Posterior cingulate gyrus (tissue), 11 donors: ENCODE measurements around the gene SLK.

Experiments
- DNase-seq, 10 donors: peaks; one replicate each; pipeline versions ENCODE4 v3.0.0 to v3.0.0-alpha.2; 2020 to 2021; ENCODE audit warnings: mixed read lengths in 3 of 10
- intact Hi-C: fragments of 100-400 bp; cut with DNase I; formaldehyde crosslinking; loops from one replicate; pipeline ENCODE4 v1.15.1; 2023

SLK gene

DNA sequence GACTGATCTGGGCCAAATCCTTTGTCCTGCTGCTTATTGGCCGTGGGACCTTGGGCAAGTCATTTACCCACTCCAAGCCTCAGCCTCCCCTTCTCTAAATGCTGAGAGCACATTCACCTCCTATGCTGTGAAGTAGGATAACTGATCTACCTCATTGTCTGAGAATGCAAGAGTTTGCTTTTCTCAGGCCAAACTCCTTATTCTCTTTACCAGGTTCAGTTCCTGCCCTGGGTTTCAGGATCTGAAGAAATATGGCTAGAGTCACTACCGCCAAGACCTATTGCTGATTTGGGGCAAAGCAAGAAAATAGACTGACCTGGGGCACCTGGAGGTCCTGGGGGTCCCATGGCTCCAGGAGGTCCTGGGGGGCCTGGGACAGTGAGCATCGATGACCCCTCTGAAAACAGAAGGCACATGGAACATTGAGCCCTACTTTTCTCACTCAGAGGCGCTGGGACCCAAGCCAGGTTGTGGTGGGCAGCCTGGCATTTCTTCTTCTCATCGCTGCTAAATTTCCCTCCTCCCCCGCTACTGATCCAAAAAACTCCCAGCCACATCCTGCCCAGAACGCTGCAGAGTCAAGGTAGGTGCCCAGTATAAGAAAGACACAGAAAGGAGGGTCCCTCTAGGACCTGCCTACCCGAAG lies 76.4 kb downstream of the SLK start:
- no peak for DNase-seq
- intact Hi-C loops: no loop called here

DNA sequence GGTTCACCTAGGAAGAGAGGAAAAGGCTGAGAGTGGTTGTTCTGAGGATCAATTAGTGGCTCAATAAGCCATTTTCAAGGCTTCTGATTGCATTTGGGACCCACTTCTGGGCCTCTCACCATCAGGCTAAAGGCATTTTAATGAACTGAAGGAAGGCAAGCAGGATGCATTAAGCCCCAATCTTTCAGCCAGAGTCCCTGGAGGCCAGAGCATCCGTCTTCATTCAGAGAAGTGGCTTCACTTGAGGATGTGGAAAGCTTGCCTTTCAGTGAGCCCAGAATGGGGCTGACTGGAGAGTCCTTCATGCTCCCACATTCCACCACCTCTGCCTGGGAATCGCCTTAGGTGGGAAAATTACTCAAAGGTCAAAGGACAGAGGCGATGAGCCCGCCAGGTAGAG lies 76.9 kb downstream of the SLK start:
- DNase-seq: no peak
- intact Hi-C loops: no loop called here

DNA sequence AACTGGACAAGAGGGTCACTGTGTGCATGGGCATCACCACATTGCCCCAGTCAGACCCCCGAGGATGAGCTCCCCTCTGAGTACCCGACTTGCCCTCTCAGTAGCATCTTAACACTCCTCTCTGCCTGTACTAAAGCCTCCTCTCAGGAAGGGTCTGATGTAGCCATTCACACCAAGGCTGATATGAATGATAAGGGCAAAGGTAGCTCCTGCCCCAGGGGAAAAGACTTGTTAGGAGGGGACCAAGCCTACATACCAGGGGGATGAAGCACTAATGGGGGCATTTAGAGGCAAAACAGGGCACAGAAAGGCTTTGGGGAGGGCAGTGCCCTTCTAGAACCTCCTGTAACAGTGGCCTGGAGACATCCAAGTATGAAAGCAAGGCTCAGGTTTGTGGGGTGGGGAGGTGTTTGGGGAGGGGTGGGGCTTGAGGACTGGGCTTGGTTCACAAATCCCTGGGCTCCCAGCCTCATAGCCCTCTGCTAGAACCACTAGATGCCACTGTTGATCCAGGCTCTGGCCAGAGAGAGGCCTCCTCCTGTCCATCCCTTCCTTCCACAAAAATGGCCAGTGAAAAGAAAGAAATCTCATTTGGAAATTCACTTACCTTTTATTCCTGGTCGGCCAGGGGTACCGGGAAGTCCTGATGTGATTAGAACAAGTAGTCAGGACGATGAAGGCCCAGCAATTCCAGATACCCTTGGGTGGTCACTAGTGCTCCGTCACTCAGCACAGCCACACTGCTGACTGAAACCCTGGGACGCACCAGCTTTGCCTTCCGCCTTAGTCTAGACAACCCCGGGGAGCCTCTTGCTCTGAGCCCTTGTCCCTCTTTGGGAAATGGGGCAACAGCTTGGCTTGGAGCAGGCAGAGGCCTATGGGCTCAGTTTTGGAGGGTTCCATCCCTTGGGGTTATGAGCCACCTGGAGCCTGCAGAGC lies 78.5 kb downstream of the SLK start:
- intact Hi-C loops: loop anchor here (1.0 kb wide), 2 partner anchors 78 to 164 kb away; no protein-coding TSS in a partner anchor

DNA sequence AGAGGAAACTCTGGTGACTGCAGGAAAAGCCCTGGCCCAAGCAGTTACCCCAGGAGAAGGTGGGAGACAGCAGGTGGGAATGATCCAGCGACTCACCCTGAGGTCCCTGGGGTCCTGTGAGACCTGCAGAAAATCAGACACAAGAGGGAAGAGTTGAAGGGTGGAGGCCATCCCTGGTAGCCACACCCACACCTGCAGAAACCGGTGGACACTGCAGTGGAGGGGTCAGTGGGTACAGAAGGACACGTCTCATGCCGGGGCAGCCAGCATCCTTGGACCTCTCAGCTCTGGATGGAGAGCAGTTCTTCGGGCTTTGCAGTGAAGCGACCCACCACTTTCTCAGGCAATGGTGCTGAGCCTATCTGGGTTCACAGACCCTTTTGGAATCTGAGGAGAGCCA lies 79.7 kb downstream of the SLK start:
- intact Hi-C loops: no loop called here
- DNase-seq: no peak

More for the DNA sequence above, 78.5 kb downstream of the SLK start:
- DNase-seq: peak in 6 of 10 donors; percentile 57 to 92 (median 65)

DNA sequence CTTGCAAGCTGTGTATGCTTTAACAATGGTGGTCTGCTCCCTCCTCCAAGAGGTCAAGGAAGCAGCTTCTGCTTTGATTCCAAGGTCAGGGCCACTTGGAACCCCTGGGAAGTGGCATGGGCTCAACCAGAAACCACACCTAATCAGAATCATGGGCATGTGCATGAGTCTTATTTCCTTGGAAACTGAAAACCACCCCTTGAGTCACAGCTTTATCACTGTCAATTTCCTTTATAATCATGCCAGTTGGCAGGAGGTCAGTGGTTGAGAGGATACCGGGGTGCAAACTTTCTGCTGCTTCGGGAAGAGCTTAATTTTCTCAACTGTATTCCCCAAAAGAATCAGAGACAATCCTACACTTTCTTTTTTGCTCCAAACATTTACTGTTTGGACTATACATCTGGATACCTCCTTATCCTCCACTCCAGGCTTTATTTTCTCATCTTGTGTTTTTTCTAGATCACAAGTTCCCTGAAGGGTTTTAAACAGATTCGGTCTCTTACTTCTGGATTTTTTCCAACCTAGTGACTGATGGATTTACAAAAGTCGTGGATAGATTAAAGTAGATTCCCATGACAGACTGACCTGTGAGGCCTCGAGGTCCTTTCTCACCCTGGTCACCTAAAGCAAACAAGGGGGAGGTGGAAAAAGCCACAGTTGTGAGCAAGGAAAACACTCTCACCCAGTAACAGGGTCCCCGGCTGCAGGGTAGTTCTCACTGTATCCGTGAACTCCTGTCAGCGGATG lies 82.7 kb downstream of the SLK start:
- intact Hi-C loops: no loop called here
- no peak for DNase-seq

DNA sequence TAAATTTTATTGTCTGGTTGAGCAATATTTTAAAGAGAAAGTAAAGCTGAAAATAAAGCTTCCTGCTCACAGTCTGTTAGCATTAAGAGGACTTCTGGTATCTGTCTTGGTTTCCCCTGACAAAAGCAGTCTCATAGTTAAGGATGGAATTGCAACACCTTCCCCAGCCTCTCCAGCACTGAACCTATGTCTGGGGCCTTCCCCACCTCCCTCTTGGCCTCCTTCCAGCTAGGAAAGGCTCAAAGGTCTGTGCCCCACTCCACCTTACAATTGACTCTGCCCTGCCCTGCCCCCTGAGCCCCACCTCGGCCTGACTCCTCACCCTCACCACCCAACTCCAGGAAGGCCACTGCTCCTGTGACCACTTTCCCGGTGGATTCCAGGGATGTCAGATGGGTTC lies 85.5 kb downstream of the SLK start:
- intact Hi-C loops: no loop called here
- no peak for DNase-seq

DNA sequence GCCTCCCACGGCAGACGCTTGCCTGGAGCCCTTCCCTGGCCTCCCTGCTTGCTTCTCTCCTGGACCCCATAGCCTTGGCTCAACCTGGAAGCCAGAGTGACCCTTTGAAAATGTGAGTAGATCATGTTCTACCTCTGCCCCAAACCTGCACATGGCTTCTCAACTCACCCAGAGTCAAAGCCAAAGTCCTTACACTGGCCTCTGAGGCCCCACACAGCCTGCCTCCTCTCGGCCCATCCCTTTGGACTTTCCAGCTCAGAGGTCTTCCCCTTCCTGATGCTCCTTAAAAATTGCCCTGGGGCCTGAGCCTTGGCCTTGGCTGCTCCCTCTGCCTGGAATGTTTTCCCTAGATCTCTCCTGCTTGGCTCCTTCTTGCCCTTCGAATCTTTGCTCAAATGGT lies 86.3 kb downstream of the SLK start:
- DNase-seq: no peak
- intact Hi-C loops: no loop called here

DNA sequence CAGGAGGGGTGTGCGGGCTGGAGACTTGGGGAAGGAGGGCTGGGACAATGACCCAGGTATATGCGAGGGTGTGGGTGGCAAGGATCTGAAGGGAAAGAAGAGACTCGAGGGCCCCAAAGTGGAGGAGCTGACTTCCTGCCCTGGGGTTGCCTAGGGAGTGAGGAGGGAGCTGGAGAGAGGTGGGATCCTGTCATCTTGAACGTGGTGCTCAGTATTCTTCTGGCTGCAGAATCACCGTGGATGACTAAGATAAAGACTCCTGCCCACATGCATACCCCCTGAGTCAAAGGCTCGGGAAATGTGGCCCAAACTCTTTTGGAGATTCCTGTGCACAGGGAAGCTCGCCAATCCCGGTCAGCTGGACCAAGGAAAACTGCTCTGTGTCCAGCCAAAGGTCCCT lies 87.5 kb downstream of the SLK start:
- intact Hi-C loops: no loop called here
- DNase-seq: no peak

DNA sequence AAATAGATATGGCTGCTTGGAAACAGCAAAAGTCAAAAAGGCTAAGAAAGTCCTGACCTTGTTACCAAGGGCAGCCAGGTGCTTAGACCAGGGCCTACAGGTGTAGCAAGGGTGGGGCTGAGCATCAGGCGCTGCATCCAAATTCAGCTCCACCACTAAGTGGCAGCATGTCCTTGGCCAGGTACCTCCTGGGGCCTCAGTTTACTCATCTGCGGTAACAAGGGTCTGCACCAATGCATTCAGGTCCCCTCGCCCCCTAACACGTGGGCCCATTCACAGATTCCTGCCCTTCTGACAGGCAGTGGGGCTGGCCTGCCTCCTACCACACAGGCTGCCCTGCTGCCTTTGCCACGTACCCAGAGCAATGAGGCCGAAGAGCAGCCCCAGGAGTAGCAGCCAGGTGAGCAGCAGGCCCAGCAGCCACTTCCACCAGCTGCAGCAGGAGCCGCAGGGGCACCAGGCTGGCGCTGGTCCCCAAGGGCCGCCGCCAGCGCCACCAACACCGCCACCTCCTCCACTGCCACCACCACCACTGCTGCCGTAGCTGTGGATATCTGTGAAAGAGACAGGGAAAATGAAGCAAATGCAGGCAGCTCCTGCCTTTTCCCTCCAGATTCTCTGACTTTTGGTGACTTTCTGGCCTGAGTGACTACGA lies 89.8 kb downstream of the SLK start:
- intact Hi-C loops: no loop called here
- peak in 1 of 10 donors; percentile 65 for DNase-seq

DNA sequence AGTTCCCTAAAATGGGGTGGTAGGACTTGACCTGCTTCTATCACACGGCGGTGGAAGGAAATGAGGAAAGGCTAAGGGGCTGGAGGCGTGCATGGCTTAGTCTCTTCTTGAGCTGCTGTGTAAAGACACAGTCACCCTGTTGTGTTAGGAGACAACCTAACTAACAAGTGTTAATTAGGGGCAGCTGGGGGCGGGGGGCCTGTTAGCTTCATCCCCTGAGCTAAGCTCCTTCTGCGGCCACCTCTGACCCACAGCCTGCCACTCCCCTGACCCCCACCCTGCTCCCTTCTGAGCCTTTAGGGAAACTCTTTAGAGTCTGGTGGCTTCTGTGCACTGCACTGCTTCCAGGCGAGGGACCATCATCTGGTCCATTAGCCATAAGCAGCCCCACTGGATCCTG lies 90.8 kb downstream of the SLK start:
- DNase-seq: no peak
- intact Hi-C loops: no loop called here

DNA sequence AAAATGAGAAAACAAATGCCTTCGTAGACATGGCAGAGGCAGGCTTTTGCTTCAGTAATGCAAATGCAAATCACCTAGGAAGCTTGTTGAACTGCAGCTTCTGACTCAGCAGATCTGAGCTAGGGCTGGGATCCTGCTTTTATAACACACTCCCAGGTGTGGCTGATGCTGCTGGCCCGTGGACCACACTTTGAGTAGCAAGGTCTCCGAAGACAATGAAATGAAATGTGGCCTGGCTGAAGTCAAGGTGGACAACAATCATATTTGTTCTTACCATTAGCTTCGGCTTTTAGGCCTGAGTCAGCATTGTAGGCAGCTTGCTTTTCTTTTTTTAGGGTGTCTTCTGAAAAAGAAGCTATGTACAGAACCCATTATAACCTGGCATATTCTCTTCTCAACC lies 92.4 kb downstream of the SLK start:
- no peak for DNase-seq
- intact Hi-C loops: no loop called here

DNA sequence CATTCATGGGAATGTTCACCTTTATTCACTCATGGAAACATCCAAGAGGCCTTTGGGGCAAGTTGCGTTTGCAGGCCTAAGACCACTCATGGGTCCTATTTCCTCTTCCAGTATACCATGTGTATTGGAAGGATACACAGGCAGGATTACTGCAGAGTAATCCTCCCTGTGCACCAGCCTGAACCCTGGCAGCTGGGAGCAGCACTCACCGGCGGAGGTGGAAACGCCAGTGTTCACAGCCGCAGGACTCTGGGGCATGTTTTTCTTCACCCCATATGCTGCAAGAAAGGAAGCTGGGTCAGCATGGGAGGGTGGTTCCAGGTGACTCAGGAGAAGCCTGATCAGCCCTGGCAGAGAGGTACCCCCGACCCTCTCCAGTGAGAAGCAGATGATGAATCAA lies 94.3 kb downstream of the SLK start:
- DNase-seq: no peak
- intact Hi-C loops: no loop called here

DNA sequence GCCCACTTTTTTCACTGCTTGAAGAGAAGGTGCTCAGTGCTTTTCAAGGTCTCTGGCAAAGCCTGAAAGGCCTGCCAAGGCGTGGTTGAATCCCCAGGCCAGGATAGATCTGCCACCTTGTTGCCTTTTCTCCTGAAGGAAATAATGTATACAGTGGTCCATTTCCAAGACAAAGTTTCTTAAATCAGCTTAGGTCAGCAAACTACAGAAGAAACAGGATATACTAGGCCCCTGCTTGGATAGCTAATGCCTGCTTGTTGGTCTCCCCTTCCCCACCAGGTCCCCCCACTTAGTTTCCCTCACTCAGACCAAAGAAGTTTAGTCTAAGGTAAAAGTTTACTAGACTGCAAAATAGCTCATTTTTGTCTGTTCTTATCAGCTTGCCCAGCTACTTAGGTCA lies 98.8 kb downstream of the SLK start:
- no peak for DNase-seq
- intact Hi-C loops: no loop called here

DNA sequence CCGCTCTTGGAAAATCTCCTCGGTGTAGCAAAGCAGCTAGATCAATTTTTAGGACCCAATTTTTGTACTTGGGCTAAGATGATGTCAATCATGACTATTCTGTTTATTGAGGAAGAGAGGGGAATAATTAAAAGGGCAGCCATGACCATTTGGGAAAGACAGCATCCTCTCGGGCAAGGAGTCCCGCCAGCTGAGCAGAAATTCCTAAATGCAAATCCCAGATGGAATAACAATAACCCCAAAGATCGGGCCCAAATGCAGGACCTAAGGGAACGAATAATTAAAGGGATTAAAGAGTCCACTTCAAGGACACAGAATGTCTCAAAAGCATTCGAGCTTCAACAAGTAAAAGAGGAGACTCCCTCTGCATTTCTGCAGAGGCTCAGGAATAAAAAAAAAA lies 100.0 kb downstream of the SLK start:
- no peak for DNase-seq
- intact Hi-C loops: no loop called here

DNA sequence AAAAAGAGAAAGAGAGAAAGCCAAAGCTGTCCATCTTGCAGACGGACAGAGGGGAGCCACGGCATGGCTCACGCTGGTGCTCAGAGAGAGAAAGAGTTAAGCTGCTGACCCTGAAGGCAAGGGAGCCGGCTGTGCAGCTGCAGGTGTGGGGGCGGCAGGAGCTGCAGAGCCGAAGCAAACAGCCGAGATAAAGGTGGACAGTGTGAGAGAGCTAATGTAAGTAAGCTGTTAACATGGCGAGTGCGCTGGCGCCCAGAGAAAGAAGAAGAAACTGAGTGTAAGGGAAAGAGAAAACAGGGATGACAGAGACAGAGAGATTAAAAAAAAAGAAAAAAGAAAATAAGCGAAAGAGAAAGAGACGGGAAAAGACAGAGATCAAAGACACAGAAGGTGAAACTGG lies 100.6 kb downstream of the SLK start:
- intact Hi-C loops: no loop called here
- no peak for DNase-seq

DNA sequence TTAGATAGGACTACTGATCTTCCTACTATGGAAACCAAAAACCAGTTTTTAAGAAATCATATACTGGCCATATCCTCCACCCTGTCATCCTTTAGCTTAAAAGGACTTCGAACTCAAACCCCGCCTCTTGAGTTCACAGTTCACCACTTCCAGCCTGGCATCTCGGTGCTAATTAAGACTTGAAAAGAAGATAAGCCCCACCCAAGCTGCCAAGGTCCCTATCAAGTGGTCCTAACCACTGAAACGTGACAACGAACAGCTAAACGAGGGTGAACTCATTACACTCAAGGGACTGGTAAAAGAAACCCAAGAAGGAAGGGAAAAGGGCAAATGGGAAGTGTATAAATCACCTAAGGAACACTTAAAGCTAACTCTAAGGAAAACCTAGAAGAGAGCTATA lies 102.7 kb downstream of the SLK start:
- no peak for DNase-seq
- intact Hi-C loops: no loop called here

DNA sequence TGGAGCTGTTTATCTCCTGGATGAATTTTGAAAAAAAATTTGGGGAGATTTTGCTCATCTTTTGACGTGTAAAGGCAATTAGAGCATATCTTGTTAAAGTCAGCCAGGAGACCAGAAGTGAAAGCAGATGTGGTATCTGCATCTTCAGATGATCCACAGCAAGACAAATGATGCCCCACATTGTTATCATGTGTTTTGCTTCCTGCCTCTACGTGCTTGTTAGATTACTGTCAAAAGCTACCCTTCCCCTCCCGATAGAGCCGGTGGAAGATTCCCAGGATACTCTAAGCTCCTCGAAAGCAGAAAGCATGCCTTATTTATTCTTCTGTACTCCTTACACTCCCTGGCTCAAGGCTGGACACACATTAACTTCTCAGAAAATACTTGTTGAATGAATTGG lies 105.8 kb downstream of the SLK start:
- no peak for DNase-seq
- intact Hi-C loops: no loop called here

DNA sequence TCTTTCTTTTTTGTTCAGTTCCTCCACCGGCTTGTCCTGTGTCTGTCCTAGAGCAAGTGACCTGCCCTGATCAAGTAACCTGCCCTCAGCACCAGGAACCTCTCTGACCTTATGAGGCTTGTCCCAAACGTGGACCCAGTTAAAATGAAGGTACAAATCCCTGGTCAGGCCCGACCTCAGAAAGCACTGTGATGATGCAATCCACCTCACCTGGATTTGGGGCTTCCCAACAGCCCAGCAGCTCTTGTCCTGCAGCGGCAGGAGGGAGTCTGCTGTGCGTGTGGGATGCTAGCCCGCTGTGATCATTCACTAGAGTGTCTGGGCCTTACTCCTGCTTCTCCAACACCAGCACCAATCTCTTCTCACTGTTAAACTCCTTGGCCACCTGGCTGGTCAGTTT lies 107.6 kb downstream of the SLK start:
- intact Hi-C loops: no loop called here
- DNase-seq: no peak

DNA sequence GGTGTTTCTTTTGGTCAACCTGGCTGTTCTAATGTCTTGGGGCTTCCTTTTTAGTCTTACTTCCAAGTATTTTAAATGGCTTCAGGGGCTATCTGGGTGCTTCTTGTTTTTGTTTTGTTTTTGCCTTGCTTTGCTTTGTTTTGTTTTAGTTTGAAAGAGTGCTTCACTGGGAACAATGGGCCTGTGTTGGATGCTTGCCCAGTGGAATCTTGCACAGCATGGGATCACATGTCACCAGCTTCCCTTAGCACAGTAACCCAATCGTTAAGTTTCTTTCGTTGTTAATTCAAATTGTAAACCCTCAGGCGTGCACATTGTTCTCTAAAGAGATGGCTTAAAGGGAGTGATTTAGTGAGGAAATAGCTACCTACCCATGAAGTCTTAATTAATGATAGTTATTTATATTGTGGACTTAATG lies 109.8 kb downstream of the SLK start:
- DNase-seq: peak in 7 of 10 donors; percentile 24 to 89 (median 47)
- intact Hi-C loops: loop anchor here (2.0 kb wide), 1 partner anchor 44 kb away; no protein-coding TSS in a partner anchor

DNA sequence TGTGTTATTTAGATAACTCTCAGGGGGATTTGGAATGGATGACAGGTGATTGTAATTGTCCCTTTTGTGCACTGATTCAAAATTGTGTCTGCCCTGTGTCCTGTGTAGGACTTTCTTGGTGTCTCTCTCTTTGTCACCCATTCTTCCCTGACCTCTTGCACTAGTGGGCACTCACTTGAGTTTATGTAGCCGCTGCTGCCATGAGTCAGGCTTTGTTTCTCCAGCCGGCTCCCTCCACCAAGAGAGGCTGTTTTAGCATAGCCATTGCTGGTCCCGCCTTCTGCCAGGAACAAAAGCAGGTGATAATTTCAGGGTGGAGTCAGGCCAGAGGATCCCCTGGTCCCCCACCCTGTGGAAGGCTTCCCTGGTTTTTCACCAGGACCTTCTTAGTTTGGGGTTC lies 110.3 kb downstream of the SLK start:
- no peak for DNase-seq
- intact Hi-C loops: loop anchor here (2.0 kb wide), 1 partner anchor 44 kb away; no protein-coding TSS in a partner anchor
